Stimulated activated effector memory CD8-positive, alpha-beta T cell treated with anti-CD3 and anti-CD28 coated beads, Interleukin-12 subunit alpha, Interleukin-12 subunit beta, amount 100 ng/mL, for 72 hours (primary cell): ENCODE data around the gene MYOC.
"Not testable (repeated sequence)": the region's sequence is repeated elsewhere in the genome, so short reads cannot be mapped to it uniquely, and the experiment has no call there.

ENCODE experiments used
- ATAC-seq: fragments of 150-1000 bp; cut with Tn5 transposase; 2 replicates; pipeline ENCODE4 v1.10.0; 2021
- DNase-seq, 2 donors: peaks; one replicate each; pipeline ENCODE4 v3.0.0; 2021 to 2022; ENCODE audit warnings: low spot score in 2 of 2
- H3K27ac Mint-ChIP-seq: one replicate; pipeline ENCODE4 v1.8.0; 2022; ENCODE audit warnings: mild to moderate bottlenecking, mixed read lengths
- H3K36me3 Mint-ChIP-seq: one replicate; pipeline ENCODE4 v1.8.0; 2022; ENCODE audit warnings: mild to moderate bottlenecking, mixed read lengths
- H3K4me1 Mint-ChIP-seq: one replicate; pipeline ENCODE4 v1.8.0; 2022; ENCODE audit warnings: mixed read lengths
- H3K4me3 Mint-ChIP-seq: one replicate; pipeline ENCODE4 v1.8.0; 2022; ENCODE audit warnings: mild to moderate bottlenecking, mixed read lengths
- H3K9me3 Mint-ChIP-seq: one replicate; pipeline ENCODE4 v1.8.0; 2022; ENCODE audit warnings: mixed read lengths

The MYOC gene

GRCh38 chr1:171652234-171652822 is at the start of gene MYOC:
MYOC (minus strand) TSS chr1:171652688; CDS start chr1:171652611, 77 bp downstream.
- DNase-seq: no peak
- no peak for ATAC-seq
- Mint-ChIP-seq H3K4me1 (peaks cover 10% of the 10 kb centered on the region), H3K27ac (no peak within 1 kb of the TSS), H3K4me3 (no peak within 1 kb of the TSS), H3K36me3 (no peaks in the 10 kb centered on the region), H3K9me3 (no peaks in the 10 kb centered on the region)

GRCh38 chr1:171699531-171699930 is 47.0 kb upstream of the MYOC start:
- Mint-ChIP-seq H3K4me1 (no peaks in the 10 kb centered on the region), H3K36me3 (peaks cover 34% of the 10 kb centered on the region), H3K9me3 (peaks cover 17% of the 10 kb centered on the region), H3K4me3 (no peak overlapping the region), H3K27ac (no peak overlapping the region)
- DNase-seq (no peak), ATAC-seq (no peak)

- not testable (repeated sequence) for H3K36me3 Mint-ChIP-seq, ATAC-seq, H3K4me3 Mint-ChIP-seq, DNase-seq, H3K27ac Mint-ChIP-seq, H3K4me1 Mint-ChIP-seq
- peaks cover 19% of the 10 kb centered on the region for H3K9me3 Mint-ChIP-seq
Measured at GRCh38 chr1:171695772-171696171, 43.3 kb upstream of the MYOC start.

DNA sequence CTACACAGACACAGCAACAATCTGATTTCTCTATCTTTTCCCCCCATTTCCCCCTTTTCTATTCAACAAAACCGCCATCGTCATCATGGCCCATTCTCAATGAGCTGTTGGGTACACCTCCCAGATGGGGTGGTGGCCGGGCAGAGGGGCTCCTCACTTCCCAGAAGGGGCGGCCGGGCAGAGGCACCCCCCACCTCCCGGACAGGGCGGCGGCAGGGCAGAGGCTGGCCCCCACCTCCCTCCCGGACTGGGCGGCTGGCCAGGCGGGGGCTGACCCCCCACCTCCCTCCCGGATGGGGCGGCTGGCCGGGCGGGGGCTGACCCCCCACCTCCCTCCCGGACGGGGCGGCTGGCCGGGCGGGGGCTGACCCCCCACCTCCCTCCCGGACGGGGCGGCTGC is 41.1 kb upstream of the MYOC start:
- H3K9me3 Mint-ChIP-seq: peaks cover 20% of the 10 kb centered on the region
- not testable (repeated sequence) for H3K4me1 Mint-ChIP-seq, H3K27ac Mint-ChIP-seq, H3K4me3 Mint-ChIP-seq, ATAC-seq, H3K36me3 Mint-ChIP-seq, DNase-seq

DNA sequence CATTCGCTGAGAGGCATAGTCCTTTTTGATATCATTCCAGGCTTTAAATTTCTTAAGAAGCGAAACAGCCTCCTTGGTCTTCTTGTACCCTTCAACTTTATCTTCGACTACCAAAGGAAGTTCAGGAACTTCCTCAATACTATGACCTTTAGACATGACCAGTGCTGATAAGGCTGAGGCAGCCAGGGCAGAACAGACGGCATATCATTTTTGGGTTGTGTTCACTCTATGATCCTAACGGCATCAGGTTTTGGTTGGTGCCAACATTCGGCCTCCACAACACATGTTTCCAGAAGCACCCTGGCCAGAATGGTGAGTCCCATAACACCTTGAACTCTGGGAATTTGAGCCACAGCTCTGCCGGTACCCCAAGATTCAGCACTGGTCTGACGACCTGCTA is 31.4 kb upstream of the MYOC start:
- no peak for ATAC-seq

DNA sequence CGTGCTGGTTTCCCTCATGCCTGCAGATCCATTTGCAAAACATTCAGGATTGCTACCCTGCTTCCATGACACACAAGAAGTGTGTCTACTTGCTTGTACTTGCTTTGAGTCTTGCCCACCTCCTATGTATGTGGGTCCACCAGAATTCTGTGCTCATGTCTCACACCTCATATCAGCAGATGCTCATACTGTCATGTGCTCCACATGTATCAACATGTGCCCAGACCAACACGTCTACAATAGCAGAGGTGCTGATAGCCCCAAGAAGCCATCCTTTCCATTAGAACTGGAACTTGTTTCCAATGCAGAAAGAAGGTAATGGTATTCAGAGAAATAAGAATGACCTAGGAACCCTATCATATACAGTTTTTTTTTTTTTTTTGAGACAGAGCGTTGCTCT is 27.9 kb upstream of the MYOC start:
- Mint-ChIP-seq H3K9me3 (peaks cover 5% of the 10 kb centered on the region), H3K27ac (no peak overlapping the region), H3K36me3 (no peaks in the 10 kb centered on the region), H3K4me3 (no peak overlapping the region), H3K4me1 (no peaks in the 10 kb centered on the region)
- no peak for ATAC-seq
- no peak for DNase-seq

More for the DNA sequence above, 31.4 kb upstream of the MYOC start:
- DNase-seq: no peak
- Mint-ChIP-seq H3K27ac (no peak overlapping the region), H3K9me3 (peaks cover 12% of the 10 kb centered on the region), H3K4me1 (no peaks in the 10 kb centered on the region), H3K36me3 (no peaks in the 10 kb centered on the region), H3K4me3 (no peak overlapping the region)

- H3K36me3 Mint-ChIP-seq: no peaks in the 10 kb centered on the region
- H3K4me1 Mint-ChIP-seq: no peaks in the 10 kb centered on the region
- no peak overlapping the region for H3K27ac Mint-ChIP-seq
- no peak overlapping the region for H3K4me3 Mint-ChIP-seq
- no peak for ATAC-seq
- no peaks in the 10 kb centered on the region for H3K9me3 Mint-ChIP-seq
- DNase-seq: no peak
Measured at GRCh38 chr1:171676823-171677222, 24.3 kb upstream of the MYOC start.

- Mint-ChIP-seq H3K27ac (no peak overlapping the region), H3K9me3 (no peaks in the 10 kb centered on the region), H3K36me3 (no peaks in the 10 kb centered on the region), H3K4me1 (no peaks in the 10 kb centered on the region), H3K4me3 (no peak overlapping the region)
- no peak for ATAC-seq
- DNase-seq: no peak
Measured at GRCh38 chr1:171674431-171675405, 22.2 kb upstream of the MYOC start.

GRCh38 chr1:171670739-171671138 is 18.3 kb upstream of the MYOC start:
- ATAC-seq: no peak
- H3K4me1 Mint-ChIP-seq: no peaks in the 10 kb centered on the region
- no peak overlapping the region for H3K4me3 Mint-ChIP-seq
- no peak overlapping the region for H3K27ac Mint-ChIP-seq
- no peaks in the 10 kb centered on the region for H3K9me3 Mint-ChIP-seq
- DNase-seq: no peak
- H3K36me3 Mint-ChIP-seq: no peaks in the 10 kb centered on the region

GRCh38 chr1:171668372-171668771 is 15.9 kb upstream of the MYOC start:
- Mint-ChIP-seq H3K27ac (no peak overlapping the region), H3K9me3 (no peaks in the 10 kb centered on the region), H3K36me3 (no peaks in the 10 kb centered on the region), H3K4me3 (no peak overlapping the region), H3K4me1 (no peaks in the 10 kb centered on the region)
- DNase-seq (no peak), ATAC-seq (no peak)

GRCh38 chr1:171666114-171666769 is 13.8 kb upstream of the MYOC start:
- DNase-seq: no peak
- no peak overlapping the region for H3K27ac Mint-ChIP-seq
- no peaks in the 10 kb centered on the region for H3K4me1 Mint-ChIP-seq
- H3K36me3 Mint-ChIP-seq: no peaks in the 10 kb centered on the region
- no peaks in the 10 kb centered on the region for H3K9me3 Mint-ChIP-seq
- no peak for ATAC-seq
- no peak overlapping the region for H3K4me3 Mint-ChIP-seq

- no peaks in the 10 kb centered on the region for H3K36me3 Mint-ChIP-seq
- no peaks in the 10 kb centered on the region for H3K4me1 Mint-ChIP-seq
- ATAC-seq: no peak
- no peaks in the 10 kb centered on the region for H3K9me3 Mint-ChIP-seq
- no peak for DNase-seq
- no peak overlapping the region for H3K27ac Mint-ChIP-seq
- H3K4me3 Mint-ChIP-seq: no peak overlapping the region
Measured at GRCh38 chr1:171664976-171665375, 12.5 kb upstream of the MYOC start.

DNA sequence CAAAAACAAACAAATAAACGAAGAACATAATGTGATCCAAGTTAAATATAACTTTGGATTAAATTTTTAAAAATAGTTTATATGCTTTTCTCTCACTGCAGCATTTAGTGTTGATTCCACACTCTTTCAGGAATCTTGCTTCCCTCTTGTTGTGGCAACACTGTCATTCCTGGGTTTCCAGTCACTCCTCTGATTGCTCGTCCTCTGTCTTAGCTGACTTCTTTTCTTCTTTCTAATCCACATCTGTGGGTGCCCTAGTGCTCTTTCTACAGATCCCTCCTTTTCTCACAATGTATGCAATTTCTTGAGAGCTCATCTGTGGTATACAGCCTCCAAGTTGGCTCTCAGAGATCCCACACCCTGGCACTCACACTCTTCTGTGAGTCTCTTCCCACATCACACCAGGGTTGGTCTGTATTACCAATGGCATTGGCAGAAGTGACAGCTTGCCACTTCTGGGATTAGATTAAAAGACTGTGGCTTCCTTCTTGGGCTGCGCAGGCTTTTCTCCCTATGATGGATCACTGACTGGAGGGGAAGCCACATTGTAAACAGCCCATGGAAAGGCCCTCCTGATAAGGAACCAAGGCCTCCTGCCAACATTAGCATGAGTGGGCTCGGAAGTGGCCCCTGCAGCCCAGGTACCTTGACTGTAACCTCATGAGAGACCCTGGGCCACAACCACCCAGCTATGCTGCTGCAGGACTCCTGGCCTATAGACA is 11.5 kb upstream of the MYOC start:
- no peak overlapping the region for H3K27ac Mint-ChIP-seq
- no peaks in the 10 kb centered on the region for H3K4me1 Mint-ChIP-seq
- ATAC-seq: no peak
- no peaks in the 10 kb centered on the region for H3K9me3 Mint-ChIP-seq
- no peak overlapping the region for H3K4me3 Mint-ChIP-seq
- H3K36me3 Mint-ChIP-seq: no peaks in the 10 kb centered on the region
- no peak for DNase-seq

DNA sequence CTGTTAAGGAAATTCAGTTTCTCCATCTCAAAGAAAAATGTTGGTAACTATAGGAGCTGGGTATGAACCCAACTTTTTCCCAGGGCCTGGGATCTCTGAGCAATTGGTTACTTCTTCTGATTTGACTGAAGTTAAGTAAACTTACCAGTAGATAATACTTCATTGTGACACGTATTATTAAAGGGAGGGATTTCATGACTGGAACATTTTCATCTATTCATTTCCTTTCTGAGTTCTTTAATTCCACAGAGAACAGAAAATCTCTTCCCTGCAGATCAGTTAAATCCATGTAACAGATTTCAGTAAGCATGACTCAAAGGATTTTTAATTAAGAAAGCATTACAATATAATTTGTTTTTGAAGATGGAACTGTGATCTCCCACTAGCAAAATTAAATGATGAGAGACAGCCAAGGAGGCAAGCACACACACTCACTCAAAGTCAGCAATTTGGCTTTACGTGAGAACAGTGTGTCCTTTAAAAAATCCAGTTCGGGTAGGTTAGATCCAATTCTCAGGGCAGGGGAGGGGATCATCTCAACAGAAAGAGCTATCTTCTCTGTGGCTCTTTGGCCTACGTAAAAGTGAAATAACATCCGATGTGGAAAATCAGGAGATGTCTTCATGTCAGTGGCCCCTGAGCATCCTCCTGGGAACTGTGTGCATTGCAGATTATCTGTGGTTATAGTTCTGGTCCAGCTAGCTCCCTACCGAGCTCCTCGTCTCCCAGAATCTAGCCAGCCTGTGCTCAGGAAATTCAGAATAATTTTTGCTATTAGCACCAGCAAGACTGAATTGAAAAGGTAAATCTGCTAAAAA is 10.8 kb upstream of the MYOC start:
- Mint-ChIP-seq H3K9me3 (no peaks in the 10 kb centered on the region), H3K27ac (no peak overlapping the region), H3K4me3 (no peak overlapping the region), H3K36me3 (no peaks in the 10 kb centered on the region), H3K4me1 (no peaks in the 10 kb centered on the region)
- no peak for ATAC-seq
- no peak for DNase-seq
